ENCODE data around the gene CD300LF.

- TF ChIP-seq, protein P1, sequence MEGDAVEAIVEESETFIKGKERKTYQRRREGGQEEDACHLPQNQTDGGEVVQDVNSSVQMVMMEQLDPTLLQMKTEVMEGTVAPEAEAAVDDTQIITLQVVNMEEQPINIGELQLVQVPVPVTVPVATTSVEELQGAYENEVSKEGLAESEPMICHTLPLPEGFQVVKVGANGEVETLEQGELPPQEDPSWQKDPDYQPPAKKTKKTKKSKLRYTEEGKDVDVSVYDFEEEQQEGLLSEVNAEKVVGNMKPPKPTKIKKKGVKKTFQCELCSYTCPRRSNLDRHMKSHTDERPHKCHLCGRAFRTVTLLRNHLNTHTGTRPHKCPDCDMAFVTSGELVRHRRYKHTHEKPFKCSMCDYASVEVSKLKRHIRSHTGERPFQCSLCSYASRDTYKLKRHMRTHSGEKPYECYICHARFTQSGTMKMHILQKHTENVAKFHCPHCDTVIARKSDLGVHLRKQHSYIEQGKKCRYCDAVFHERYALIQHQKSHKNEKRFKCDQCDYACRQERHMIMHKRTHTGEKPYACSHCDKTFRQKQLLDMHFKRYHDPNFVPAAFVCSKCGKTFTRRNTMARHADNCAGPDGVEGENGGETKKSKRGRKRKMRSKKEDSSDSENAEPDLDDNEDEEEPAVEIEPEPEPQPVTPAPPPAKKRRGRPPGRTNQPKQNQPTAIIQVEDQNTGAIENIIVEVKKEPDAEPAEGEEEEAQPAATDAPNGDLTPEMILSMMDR (IDR thresholded peaks at IDR 0.05), result no peak
- TF ChIP-seq EZH2 (IDR thresholded peaks at IDR 0.05; ENCODE audit: borderline replicate concordance, insufficient read depth, low read depth, low read length, poor library complexity, severe bottlenecking), result no peak
Measured at GRCh38 chr17:74740173-74740572, 27.4 kb upstream of the CD300LF start.

Data from B cell (primary cell).